ENCODE results near the gene LAMB2.

LAMB2 gene

DNA sequence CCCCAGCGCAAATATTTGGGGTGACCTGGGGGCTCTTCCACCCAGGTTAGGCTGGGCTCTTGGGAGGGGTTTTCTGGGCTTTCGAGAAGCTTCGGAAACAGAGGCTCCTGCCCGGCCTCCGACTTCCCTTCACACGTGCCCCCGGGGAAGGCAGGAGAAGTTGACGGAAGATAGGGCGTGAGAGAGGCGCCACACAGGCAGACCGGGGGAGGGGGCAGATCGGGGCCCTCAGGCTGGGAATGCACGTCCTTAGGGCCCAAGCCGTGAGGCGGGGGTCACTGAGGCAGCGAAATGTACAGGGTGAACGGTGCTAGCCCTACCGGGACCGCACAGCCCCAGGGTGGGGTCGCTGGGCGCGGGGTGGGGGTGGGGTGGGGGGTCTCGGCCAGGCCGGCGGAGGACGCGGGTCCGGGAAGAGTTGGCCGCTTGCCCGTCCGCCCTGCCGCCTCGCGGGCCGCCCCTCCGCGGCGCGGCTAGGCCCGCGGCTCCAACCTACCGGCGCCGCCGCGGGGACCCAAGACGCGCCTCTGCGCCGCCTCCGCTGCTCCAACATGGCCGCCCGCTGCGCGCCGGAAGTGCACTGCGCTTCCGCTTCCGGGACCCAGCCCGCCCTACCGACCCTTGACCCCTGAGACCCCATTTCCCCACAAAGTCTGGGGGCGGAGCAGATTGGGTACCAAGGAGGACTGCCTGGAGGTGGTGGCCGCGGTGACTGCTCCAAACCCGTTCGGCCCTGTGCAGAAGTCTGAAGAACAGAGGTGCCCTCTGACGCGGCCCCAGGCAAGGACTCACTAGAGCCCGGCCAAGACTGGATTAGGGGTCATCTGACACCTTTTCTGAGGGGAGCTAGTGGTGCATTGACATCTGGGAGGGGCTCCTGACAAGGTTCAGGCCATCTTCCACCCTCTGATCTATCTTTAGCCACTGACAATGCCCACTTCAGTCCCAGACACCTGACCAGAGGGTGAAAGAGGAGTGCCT lies 33.2 kb upstream of the LAMB2 start, which contains the start of gene CCDC71:
Gene CCDC71 (minus strand): TSS at position 561 of the 981 bp plus-strand sequence. CDS start 2,123 bp downstream, outside the sequence.
- ATAC-seq, result peak; percentile 89
- H3K9me3 Mint-ChIP-seq, result no peaks in the 10 kb centered on the region
- H3K36me3 Mint-ChIP-seq, result peaks cover 15% of the 10 kb centered on the region
- peak within 1 kb of the TSS; percentile 97 for H3K27ac Mint-ChIP-seq
- H3K4me3 Mint-ChIP-seq, result peak within 1 kb of the TSS; percentile 98
- peaks cover 27% of the 10 kb centered on the region for H3K4me1 Mint-ChIP-seq
- H3K27me3 Mint-ChIP-seq, result peaks cover 14% of the 10 kb centered on the region

DNA sequence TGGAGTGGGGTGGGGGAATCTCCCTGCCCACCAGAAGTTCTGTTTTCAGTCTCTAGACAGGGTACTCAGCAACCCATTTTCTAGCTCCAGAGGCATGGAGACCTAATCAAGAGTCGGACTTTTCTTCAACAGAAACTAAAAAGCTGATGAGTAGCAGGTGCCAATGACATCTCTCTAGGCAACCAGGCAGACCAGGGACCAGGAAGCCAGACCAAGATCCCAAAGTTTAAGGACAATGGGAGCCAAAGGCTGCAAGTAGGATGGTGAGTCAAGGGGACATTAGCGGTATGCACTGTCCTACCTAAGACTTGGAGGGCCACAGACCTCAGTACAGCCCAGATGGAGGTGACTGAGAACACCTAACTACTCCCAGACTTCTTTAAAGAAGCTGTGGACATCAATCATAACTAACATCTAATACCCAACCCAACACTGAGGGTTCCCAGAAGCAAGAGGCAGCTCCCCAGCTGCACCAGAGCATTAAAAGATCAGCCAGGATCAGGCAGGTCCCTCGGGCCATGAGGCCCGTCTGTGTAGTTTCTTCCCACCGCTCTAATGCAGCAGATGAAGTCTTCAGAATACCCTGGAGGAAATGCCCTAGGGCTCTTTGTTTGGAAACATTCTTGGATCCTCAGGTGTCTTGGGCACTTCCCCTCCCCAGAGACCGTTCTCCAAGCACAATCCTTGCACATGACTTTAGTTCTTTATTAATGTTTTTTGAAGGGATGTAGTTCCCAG lies 32.3 kb upstream of the LAMB2 start:
- ATAC-seq, result no peak
- Mint-ChIP-seq H3K4me3 (peak overlapping the region; percentile 98), H3K27me3 (peaks cover 12% of the 10 kb centered on the region)

DNA sequence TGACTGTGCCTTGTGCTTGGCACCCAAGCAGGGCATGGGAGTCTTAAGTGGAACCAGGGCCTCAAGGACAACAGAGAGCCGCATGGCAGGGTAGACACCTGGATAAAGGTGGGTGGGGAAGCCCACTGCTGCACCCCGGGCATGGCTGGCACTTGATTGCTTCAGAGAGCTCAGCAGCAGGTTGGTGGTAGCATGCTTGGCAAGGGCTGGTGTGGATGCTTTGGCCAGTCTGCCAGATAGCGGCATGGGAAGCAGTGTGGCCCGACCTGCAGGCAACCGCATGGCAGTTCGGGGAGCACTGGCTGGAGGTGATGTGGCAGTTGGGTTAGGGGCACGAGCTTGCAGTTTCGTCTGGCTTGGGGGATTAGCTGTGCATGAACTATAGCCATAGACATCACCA lies 30.8 kb upstream of the LAMB2 start:
- no peak for ATAC-seq
- H3K4me3 Mint-ChIP-seq, result no peak overlapping the region
- peaks cover 21% of the 10 kb centered on the region for H3K4me1 Mint-ChIP-seq
- peaks cover 15% of the 10 kb centered on the region for H3K36me3 Mint-ChIP-seq
- H3K27me3 Mint-ChIP-seq, result no peaks in the 10 kb centered on the region
- H3K9me3 Mint-ChIP-seq, result no peaks in the 10 kb centered on the region
- no peak overlapping the region for H3K27ac Mint-ChIP-seq

More for the DNA sequence above, 32.3 kb upstream of the LAMB2 start:
- H3K36me3 Mint-ChIP-seq, result peaks cover 15% of the 10 kb centered on the region
- H3K9me3 Mint-ChIP-seq, result no peaks in the 10 kb centered on the region
- peak overlapping the region; percentile 97 for H3K27ac Mint-ChIP-seq
- peaks cover 21% of the 10 kb centered on the region for H3K4me1 Mint-ChIP-seq

DNA sequence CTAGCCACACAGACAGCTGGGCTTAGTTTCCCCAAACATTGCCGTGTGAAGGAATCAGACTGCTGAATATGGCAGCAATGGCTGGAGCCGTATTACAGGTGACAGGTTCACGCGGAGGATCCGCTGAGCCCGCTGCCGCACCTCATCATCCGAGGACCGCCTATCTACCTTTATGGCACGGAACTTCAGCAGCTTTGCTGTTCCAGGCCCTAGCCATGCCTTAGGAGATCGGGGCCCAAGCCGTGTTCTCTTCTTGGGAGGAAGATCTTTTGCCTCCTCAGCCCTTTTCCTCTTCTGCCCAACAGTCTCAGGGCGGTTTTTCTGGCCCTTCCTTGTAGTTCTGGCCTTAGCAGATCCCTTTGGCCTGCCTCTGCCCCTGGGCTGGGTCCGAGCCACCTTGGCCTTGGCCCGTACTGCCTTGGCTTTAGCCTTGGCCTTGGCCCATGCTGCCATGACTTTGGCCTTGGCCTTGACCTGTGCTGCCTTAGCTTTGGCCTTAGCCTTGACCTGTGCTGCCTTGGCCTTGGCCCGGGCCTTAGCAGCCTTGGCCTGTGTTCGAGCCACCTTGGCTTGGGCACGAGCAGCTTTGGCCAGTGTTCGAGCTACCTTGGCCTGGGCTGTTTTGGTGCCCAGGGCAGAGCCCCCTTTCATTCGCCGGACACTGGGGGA lies 30.0 kb upstream of the LAMB2 start:
- Mint-ChIP-seq H3K27ac (no peak overlapping the region), H3K4me3 (no peak overlapping the region), H3K36me3 (peaks cover 15% of the 10 kb centered on the region), H3K27me3 (no peaks in the 10 kb centered on the region), H3K9me3 (no peaks in the 10 kb centered on the region), H3K4me1 (peaks cover 27% of the 10 kb centered on the region)
- no peak for ATAC-seq

DNA sequence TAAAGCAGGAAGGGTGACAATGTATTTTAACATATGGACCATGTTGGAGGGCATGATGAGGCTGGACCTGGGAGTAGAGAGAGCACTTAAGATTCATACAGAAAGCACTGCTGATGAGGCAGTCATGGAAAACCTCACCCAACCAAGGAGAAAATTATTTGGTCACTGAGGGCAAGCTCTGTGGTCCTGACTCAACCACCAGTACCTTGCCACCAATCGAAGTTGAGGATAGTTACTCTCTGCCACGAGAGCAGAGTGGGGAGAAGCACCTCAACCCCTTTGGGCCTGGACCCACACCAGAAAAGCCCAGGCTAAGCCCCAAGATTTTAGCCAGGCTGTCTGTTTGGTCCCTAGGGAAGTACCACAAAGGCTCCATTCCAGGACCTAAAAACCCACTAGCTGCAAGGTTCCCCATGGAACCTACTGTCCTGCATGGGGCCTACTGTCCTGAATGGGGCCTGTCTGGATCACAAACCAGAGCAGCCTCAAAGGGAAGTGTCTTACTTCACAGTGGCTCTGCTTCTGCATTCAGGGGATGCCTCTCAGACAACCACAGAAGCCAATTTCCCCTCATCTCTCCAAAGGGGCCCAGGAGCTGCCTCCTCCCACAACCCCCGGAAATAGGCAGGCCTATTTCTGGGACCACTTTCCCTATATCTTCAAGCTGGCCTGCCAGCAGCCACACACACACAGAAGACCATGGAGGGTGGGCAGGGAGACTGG lies 29.1 kb upstream of the LAMB2 start:
- ATAC-seq, result no peak
- Mint-ChIP-seq H3K27ac (no peak overlapping the region), H3K36me3 (peaks cover 15% of the 10 kb centered on the region), H3K9me3 (no peaks in the 10 kb centered on the region), H3K4me3 (no peak overlapping the region), H3K27me3 (no peaks in the 10 kb centered on the region), H3K4me1 (peaks cover 27% of the 10 kb centered on the region)

DNA sequence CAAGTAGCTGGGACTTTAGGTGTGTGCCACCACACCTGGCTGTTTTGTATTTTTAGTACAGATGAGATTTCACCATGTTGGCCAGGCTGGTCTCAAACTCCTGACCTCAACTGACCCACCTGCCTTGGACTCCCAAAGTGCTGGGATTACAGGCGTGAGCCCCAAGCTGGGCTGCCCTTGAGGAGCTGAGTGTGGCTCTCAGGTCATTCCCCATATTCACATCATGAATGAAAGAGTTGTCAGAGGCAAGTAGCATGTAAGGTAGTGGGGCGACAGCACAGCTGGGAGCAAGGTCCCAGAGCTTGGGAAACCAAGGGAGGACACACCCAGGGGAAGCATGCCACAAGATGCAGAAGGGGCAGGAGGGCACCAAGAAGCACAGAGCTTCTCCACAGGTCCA lies 28.3 kb upstream of the LAMB2 start:
- H3K4me1 Mint-ChIP-seq, result peaks cover 22% of the 10 kb centered on the region
- H3K27ac Mint-ChIP-seq, result no peak overlapping the region
- no peaks in the 10 kb centered on the region for H3K27me3 Mint-ChIP-seq
- ATAC-seq, result no peak
- H3K4me3 Mint-ChIP-seq, result no peak overlapping the region
- peaks cover 15% of the 10 kb centered on the region for H3K36me3 Mint-ChIP-seq
- H3K9me3 Mint-ChIP-seq, result no peaks in the 10 kb centered on the region

DNA sequence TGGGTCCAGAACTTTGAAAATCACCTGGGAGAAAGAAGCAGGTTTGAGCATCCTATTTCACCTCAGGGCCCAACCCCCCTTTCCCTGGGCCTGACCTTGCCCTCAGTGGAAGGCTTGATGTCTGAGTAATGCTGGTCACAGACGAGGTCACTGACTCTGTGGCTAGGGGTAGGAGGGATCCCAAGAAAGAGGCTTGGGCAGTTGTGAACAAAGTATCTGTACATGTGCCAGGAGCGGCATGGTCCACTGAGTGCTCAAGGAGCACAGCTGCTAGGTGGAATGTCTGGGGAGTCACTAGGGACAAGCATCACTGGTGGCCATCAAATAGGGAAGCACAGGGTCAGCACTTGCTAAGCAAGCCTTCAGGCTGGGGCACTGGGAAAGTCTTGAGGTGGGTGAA lies 25.9 kb upstream of the LAMB2 start:
- Mint-ChIP-seq H3K9me3 (no peaks in the 10 kb centered on the region), H3K27ac (no peak overlapping the region), H3K36me3 (peaks cover 5% of the 10 kb centered on the region), H3K27me3 (no peaks in the 10 kb centered on the region), H3K4me3 (no peak overlapping the region), H3K4me1 (peaks cover 6% of the 10 kb centered on the region)
- ATAC-seq, result no peak

DNA sequence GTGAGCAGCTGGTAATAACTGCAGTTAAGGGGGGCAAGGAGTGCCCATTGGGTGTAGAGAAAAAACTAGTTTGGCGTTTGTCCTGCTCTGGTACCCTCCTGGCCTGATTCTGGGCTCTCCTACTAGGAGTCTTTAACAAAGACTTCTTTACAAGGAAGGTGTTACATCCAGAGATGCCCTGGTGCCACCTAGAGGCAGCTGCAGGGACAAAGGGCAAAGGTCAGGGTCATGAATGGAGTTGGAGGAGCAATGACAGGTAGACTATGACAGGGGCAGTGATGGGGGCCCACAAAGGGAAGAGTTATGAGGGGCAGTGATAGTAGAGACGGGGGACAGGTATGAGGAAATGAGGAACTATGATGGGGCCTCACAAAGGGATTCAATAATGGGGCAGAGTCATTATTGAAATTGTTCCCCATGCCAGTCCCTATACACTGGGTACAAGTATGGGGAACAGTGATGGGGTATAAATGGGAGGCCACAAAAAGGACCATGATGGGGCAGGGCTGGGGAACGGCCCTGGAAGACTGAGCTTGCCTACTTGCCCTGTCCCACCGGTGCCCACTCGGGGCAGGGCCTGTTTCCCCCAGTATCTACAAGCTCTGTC lies 25.4 kb upstream of the LAMB2 start:
- peak; percentile 76 for ATAC-seq
- H3K4me1 Mint-ChIP-seq, result peaks cover 6% of the 10 kb centered on the region
- H3K4me3 Mint-ChIP-seq, result no peak overlapping the region
- no peaks in the 10 kb centered on the region for H3K27me3 Mint-ChIP-seq
- no peaks in the 10 kb centered on the region for H3K36me3 Mint-ChIP-seq
- H3K9me3 Mint-ChIP-seq, result no peaks in the 10 kb centered on the region
- no peak overlapping the region for H3K27ac Mint-ChIP-seq

DNA sequence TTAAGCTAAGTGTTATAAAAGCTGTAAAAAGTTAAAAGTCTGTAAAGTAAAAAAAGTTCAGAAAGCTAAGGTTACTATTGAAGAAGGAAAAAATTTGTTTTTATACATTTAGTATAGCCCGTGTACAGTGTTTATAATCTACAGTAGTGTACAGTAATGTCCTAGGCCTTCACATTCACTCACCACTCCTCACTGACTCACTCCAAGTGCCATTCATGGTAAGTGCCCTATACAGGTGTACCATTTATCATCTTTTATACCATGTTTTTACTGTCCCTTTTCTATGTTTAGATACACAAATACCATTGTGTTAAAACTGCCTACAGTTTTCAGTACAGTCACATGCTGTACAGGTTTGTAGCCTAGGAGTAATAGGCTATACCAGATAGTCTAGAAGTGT lies 24.4 kb upstream of the LAMB2 start:
- Mint-ChIP-seq H3K36me3 (no peaks in the 10 kb centered on the region), H3K27me3 (no peaks in the 10 kb centered on the region), H3K27ac (no peak overlapping the region), H3K9me3 (no peaks in the 10 kb centered on the region), H3K4me3 (no peak overlapping the region), H3K4me1 (peaks cover 6% of the 10 kb centered on the region)
- no peak for ATAC-seq

DNA sequence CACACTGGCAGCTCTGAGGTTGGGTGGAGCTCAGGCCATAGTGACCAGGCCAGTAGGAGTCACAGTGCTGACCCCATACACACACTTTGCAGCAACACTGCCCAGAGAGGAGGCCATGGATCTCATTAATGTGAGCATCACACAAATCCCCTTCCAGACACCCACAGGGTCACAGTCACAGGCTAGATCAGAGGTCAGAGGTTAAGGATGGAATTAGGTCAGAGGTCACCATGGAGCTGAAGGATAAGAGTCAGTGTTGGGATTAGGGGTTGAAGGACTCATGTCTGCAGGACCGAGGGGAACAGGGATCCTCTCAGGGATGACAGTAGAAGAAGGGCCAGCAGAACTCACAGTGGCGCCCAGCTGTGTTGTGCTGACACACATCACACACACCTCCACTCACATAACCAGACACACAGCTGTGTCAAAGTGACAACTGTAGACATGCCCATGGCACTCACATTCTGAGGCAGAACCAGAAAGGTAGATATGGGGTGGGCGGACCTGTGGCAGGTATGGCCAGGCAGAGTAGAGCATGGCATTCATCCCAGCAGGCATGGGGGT lies 20.6 kb upstream of the LAMB2 start:
- Mint-ChIP-seq H3K27me3 (no peaks in the 10 kb centered on the region), H3K27ac (no peak overlapping the region), H3K4me3 (no peak overlapping the region), H3K4me1 (peaks cover 6% of the 10 kb centered on the region), H3K9me3 (no peaks in the 10 kb centered on the region), H3K36me3 (no peaks in the 10 kb centered on the region)
- ATAC-seq, result no peak

DNA sequence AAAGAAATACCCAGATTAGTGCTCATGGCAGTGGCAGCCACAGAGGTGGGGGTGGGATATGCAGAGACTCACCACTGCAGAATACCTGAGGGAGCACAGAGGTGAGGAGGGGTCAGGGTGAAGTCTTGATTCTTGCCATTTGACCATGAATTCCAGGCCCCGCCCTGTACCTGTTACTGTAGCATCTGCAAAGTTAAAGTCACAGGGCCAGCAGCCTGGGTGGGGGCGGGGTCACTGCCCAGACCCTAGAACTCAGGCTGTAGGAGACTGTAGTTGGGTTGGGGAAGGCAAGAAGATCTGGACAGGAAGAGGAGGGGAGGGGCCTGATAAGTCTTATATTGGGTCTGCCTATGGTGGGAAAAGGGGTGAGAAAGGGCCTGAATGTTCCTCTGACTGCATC lies 18.8 kb upstream of the LAMB2 start:
- no peak overlapping the region for H3K27ac Mint-ChIP-seq
- no peaks in the 10 kb centered on the region for H3K9me3 Mint-ChIP-seq
- no peaks in the 10 kb centered on the region for H3K4me1 Mint-ChIP-seq
- H3K36me3 Mint-ChIP-seq, result no peaks in the 10 kb centered on the region
- no peak overlapping the region for H3K4me3 Mint-ChIP-seq
- no peaks in the 10 kb centered on the region for H3K27me3 Mint-ChIP-seq
- ATAC-seq, result no peak

DNA sequence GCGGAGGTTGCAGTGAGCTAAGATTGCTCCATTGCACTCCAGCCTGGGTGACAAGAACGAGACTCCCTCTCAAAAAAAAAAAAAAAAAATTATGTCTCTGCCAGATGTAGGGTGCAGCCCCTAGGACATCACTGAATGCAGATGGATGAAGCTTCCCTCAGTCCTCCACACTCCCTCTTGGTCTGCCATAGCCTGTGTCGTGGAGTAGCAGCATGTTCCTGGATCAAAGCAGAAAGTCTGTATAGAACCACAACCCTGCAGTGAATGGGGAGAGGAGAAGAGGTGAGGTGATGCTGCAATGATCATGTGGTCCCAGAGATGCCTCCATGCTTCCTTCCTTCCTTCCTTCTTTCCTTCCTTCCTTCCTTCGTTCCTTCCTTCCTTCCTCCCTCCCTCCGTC lies 15.3 kb upstream of the LAMB2 start:
- Mint-ChIP-seq H3K9me3 (no peaks in the 10 kb centered on the region), H3K36me3 (no peaks in the 10 kb centered on the region), H3K27ac (no peak overlapping the region), H3K4me3 (no peak overlapping the region), H3K4me1 (no peaks in the 10 kb centered on the region), H3K27me3 (no peaks in the 10 kb centered on the region)
- no peak for ATAC-seq

DNA sequence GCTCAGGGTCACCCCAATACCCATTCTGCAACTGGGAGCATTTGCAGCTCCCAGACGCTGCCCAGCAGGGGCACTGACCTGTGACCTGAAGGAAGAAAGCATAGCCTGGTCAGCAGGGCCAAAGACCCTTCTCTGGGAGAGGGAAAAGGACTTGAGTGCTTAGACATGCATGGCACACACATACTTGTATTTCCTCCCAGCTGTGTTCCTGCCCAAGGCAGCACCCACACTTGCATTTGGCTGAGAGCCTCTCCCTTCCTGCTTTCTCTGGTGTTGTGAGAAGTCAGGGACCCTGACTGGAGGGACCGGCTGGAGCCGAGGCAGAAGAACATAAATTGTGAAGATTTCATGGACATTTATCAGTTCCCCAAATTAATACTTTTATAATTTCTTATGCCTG lies 7.2 kb upstream of the LAMB2 start:
- Mint-ChIP-seq H3K4me1 (no peaks in the 10 kb centered on the region), H3K9me3 (peaks cover 6% of the 10 kb centered on the region), H3K4me3 (no peak overlapping the region), H3K27ac (no peak overlapping the region), H3K36me3 (peaks cover 6% of the 10 kb centered on the region), H3K27me3 (peaks cover 52% of the 10 kb centered on the region)
- no peak for ATAC-seq

DNA sequence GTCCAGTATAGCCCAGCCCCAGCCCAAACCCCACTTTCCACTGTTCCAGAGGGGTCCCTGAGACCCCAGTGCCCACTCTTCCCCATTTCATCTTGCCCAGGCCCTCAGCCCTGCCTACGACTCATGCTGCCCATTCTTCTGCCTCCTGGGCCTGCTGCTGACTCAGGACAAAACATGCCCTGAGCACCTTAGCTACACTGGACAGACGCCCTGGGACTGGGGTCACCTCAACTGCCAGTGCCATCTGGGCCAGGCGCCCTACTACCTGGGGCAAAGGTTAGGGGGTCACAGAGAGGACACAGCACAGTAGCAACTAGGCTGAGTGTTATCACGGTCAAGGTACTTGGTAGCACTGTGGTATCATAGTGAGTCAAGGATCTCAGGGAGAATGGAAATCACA lies 2.6 kb upstream of the LAMB2 start:
- Mint-ChIP-seq H3K36me3 (no peaks in the 10 kb centered on the region), H3K27me3 (peaks cover 78% of the 10 kb centered on the region), H3K4me1 (peaks cover 8% of the 10 kb centered on the region), H3K9me3 (no peaks in the 10 kb centered on the region), H3K27ac (no peak overlapping the region), H3K4me3 (no peak overlapping the region)
- no peak for ATAC-seq
